Naive B cell (primary cell): ENCODE data around the gene UFM1. TPM values are rescaled to one million over a fixed set of nuclear protein-coding genes. Genes with fewer than 3 reads are reported as not detected.
A peak's percentile ranks its signal among the peaks of the same experiment; 100 is the strongest.
"Not testable (repeated sequence)": the region's sequence is repeated elsewhere in the genome, so short reads cannot be mapped to it uniquely, and the experiment has no call there.

ENCODE experiments used
- ATAC-seq, 2 donors: fragments of 150-1000 bp; cut with Tn5 transposase; 2 replicates each; pipeline ENCODE4 v1.10.0; 2021; ENCODE audit warnings: low read depth in 2 of 2, mild to moderate bottlenecking in 2 of 2, moderate library complexity in 2 of 2
- DNase-seq: peaks from one replicate; pipeline ENCODE4 v3.0.0; 2022
- H3K27ac Mint-ChIP-seq, 6 donors: one replicate each; pipeline ENCODE4 v1.8.0; 2020 to 2022; ENCODE audit warnings: mild to moderate bottlenecking in 6 of 6, mixed read lengths in 6 of 6, moderate library complexity in 5 of 6, inconsistent platforms in 2 of 6
- H3K27me3 Mint-ChIP-seq, 3 donors: one replicate each; pipeline ENCODE4 v1.8.0; 2021 to 2022; ENCODE audit warnings: mixed read lengths in 3 of 3, mild to moderate bottlenecking in 1 of 3
- H3K36me3 Mint-ChIP-seq, 2 donors: one replicate each; pipeline ENCODE4 v1.8.0; 2020 to 2022; ENCODE audit warnings: mixed read lengths in 2 of 2, inconsistent platforms in 1 of 2, mild to moderate bottlenecking in 1 of 2
- H3K4me1 Mint-ChIP-seq, 3 donors: one replicate each; pipeline ENCODE4 v1.8.0; 2020 to 2022; ENCODE audit warnings: mixed read lengths in 3 of 3, inconsistent platforms in 1 of 3, mild to moderate bottlenecking in 1 of 3, moderate library complexity in 1 of 3
- H3K4me3 Mint-ChIP-seq, 8 donors: one replicate each; pipeline ENCODE4 v1.8.0; 2020 to 2022; ENCODE audit warnings: mild to moderate bottlenecking in 8 of 8, mixed read lengths in 8 of 8, moderate library complexity in 8 of 8, inconsistent platforms in 2 of 8
- H3K9me3 Mint-ChIP-seq, 7 donors: one replicate each; pipeline ENCODE4 v1.8.0; 2020 to 2022; ENCODE audit warnings: mixed read lengths in 7 of 7, mild to moderate bottlenecking in 5 of 7, inconsistent platforms in 2 of 7, moderate library complexity in 1 of 7
- polyA plus RNA-seq, 6 donors: library from polyadenylated mRNA; unstranded; fragments of 300-500 nt; fragmentation: Illumina TruSeq; gene quantifications; one replicate each; pipeline ENCODE4 v1.2.3, GENCODE V29; 2021; ENCODE audit warnings: low read depth in 6 of 6

The UFM1 gene
- polyA plus RNA-seq, 6 donors from 2014 or later: 65.2 to 85.5 (median 72.8) TPM

GRCh38 chr13:38346764-38347163 lies 2.9 kb upstream of the UFM1 start:
- Mint-ChIP-seq H3K9me3 (no peaks in the 10 kb centered on the region), H3K4me3 (no peak overlapping the region)

GRCh38 chr13:38348861-38349389 lies 726 bp upstream of the UFM1 start:
- Mint-ChIP-seq H3K4me3 (peak overlapping the region; percentile 89 to 100 (median 99)), H3K27me3 (no peaks in the 10 kb centered on the region), H3K4me1 (peaks cover 27 to 39% (median 28%) of the 10 kb centered on the region in 3 donors), H3K9me3 (no peaks in the 10 kb centered on the region), H3K36me3 (peaks cover 7 to 12% of the 10 kb centered on the region in 2 donors), H3K27ac (peak overlapping the region; percentile 95 to 99 (median 98))
- DNase-seq: no peak
- ATAC-seq: no peak

More at GRCh38 chr13:38346764-38347163, 2.9 kb upstream of the UFM1 start:
- Mint-ChIP-seq H3K4me1 (peaks cover 25 to 28% (median 26%) of the 10 kb centered on the region in 3 donors), H3K27me3 (peaks cover 0 to 4% (median 0%) of the 10 kb centered on the region in 3 donors), H3K27ac (peak overlapping the region in 1 of 6 donors; percentile 41), H3K36me3 (peaks cover 7 to 11% of the 10 kb centered on the region in 2 donors)
- ATAC-seq (no peak), DNase-seq (no peak)

- H3K9me3 Mint-ChIP-seq: no peaks in the 10 kb centered on the region
- H3K36me3 Mint-ChIP-seq: peaks cover 9 to 12% of the 10 kb centered on the region in 2 donors
- DNase-seq (no peak), ATAC-seq (peak; percentile 20 to 24)
- H3K4me3 Mint-ChIP-seq: peak overlapping the region; percentile 89 to 100 (median 99)
- H3K4me1 Mint-ChIP-seq: peaks cover 27 to 39% (median 28%) of the 10 kb centered on the region in 3 donors
- no peaks in the 10 kb centered on the region for H3K27me3 Mint-ChIP-seq
- peak overlapping the region; percentile 95 to 99 (median 98) for H3K27ac Mint-ChIP-seq
Observed at GRCh38 chr13:38350114-38350617, 515 bp downstream of the UFM1 start.

GRCh38 chr13:38355595-38356119 lies 6.0 kb downstream of the UFM1 start:
- Mint-ChIP-seq H3K9me3 (no peaks in the 10 kb centered on the region), H3K4me1 (peaks cover 14 to 23% (median 15%) of the 10 kb centered on the region in 3 donors), H3K27me3 (no peaks in the 10 kb centered on the region), H3K36me3 (peaks cover 10 to 12% of the 10 kb centered on the region in 2 donors), H3K4me3 (no peak overlapping the region), H3K27ac (no peak overlapping the region)
- no peak for ATAC-seq
- no peak for DNase-seq

- DNase-seq (no peak), ATAC-seq (no peak)
- Mint-ChIP-seq H3K27ac (no peak overlapping the region), H3K27me3 (no peaks in the 10 kb centered on the region), H3K4me1 (peaks cover 10 to 13% (median 12%) of the 10 kb centered on the region in 3 donors), H3K4me3 (no peak overlapping the region), H3K36me3 (peaks cover 8 to 9% of the 10 kb centered on the region in 2 donors), H3K9me3 (no peaks in the 10 kb centered on the region)
Observed at GRCh38 chr13:38358684-38359083, 9.0 kb downstream of the UFM1 start.

GRCh38 chr13:38361542-38362262 lies 12.1 kb downstream of the UFM1 start:
- Mint-ChIP-seq H3K27me3 (no peaks in the 10 kb centered on the region), H3K9me3 (no peaks in the 10 kb centered on the region), H3K4me3 (peak overlapping the region in 5 of 8 donors; percentile 9 to 54 (median 38)), H3K27ac (peak overlapping the region; percentile 13 to 84 (median 68)), H3K4me1 (peaks cover 11 to 16% (median 12%) of the 10 kb centered on the region in 3 donors), H3K36me3 (peaks cover 5 to 9% of the 10 kb centered on the region in 2 donors)
- ATAC-seq (peak; percentile 70 to 89), DNase-seq (peak; percentile 9)

- peaks cover 11 to 16% (median 12%) of the 10 kb centered on the region in 3 donors for H3K4me1 Mint-ChIP-seq
- ATAC-seq (no peak), DNase-seq (no peak)
- no peak overlapping the region for H3K4me3 Mint-ChIP-seq
- H3K27ac Mint-ChIP-seq: no peak overlapping the region
- H3K9me3 Mint-ChIP-seq: no peaks in the 10 kb centered on the region
- peaks cover 5 to 9% of the 10 kb centered on the region in 2 donors for H3K36me3 Mint-ChIP-seq
- no peaks in the 10 kb centered on the region for H3K27me3 Mint-ChIP-seq
Observed at GRCh38 chr13:38363219-38363618, 13.6 kb downstream of the UFM1 start.

GRCh38 chr13:38363746-38364145 lies 14.1 kb downstream of the UFM1 start:
- ATAC-seq, H3K36me3 Mint-ChIP-seq, H3K27me3 Mint-ChIP-seq, H3K9me3 Mint-ChIP-seq, DNase-seq, H3K27ac Mint-ChIP-seq, H3K4me3 Mint-ChIP-seq: not testable (repeated sequence)
- H3K4me1 Mint-ChIP-seq: peaks cover 9 to 16% (median 11%) of the 10 kb centered on the region in 3 donors

GRCh38 chr13:38365661-38366060 lies 16.0 kb downstream of the UFM1 start:
- DNase-seq: no peak
- H3K27me3 Mint-ChIP-seq: peaks cover 0 to 6% (median 3%) of the 10 kb centered on the region in 3 donors
- peak overlapping the region in 2 of 6 donors; percentile 23 to 49 for H3K27ac Mint-ChIP-seq
- H3K9me3 Mint-ChIP-seq: no peaks in the 10 kb centered on the region
- H3K36me3 Mint-ChIP-seq: peaks cover 5 to 9% of the 10 kb centered on the region in 2 donors
- H3K4me1 Mint-ChIP-seq: peaks cover 9 to 16% (median 11%) of the 10 kb centered on the region in 3 donors
- no peak overlapping the region for H3K4me3 Mint-ChIP-seq
- no peak for ATAC-seq

- H3K27me3 Mint-ChIP-seq: peaks cover 4 to 17% (median 10%) of the 10 kb centered on the region in 3 donors
- DNase-seq (no peak), ATAC-seq (no peak)
- H3K4me3 Mint-ChIP-seq: no peak overlapping the region
- peaks cover 0 to 5% of the 10 kb centered on the region in 2 donors for H3K36me3 Mint-ChIP-seq
- peaks cover 0 to 6% (median 1%) of the 10 kb centered on the region in 3 donors for H3K4me1 Mint-ChIP-seq
- peaks cover 0 to 3% (median 0%) of the 10 kb centered on the region in 7 donors for H3K9me3 Mint-ChIP-seq
- peak overlapping the region in 1 of 6 donors; percentile 12 for H3K27ac Mint-ChIP-seq
Observed at GRCh38 chr13:38366954-38367645, 17.4 kb downstream of the UFM1 start.

- peaks cover 10 to 30% (median 11%) of the 10 kb centered on the region in 3 donors for H3K27me3 Mint-ChIP-seq
- ATAC-seq: no peak
- no peak overlapping the region for H3K27ac Mint-ChIP-seq
- peaks cover 0 to 6% (median 0%) of the 10 kb centered on the region in 3 donors for H3K4me1 Mint-ChIP-seq
- no peak for DNase-seq
- no peak overlapping the region for H3K4me3 Mint-ChIP-seq
- H3K9me3 Mint-ChIP-seq: peaks cover 0 to 16% (median 0%) of the 10 kb centered on the region in 7 donors
- H3K36me3 Mint-ChIP-seq: peaks cover 0 to 9% of the 10 kb centered on the region in 2 donors
Observed at GRCh38 chr13:38369058-38369457, 19.4 kb downstream of the UFM1 start.

GRCh38 chr13:38370096-38370495 lies 20.4 kb downstream of the UFM1 start:
- Mint-ChIP-seq H3K9me3 (peaks cover 0 to 16% (median under 1%) of the 10 kb centered on the region in 7 donors), H3K27me3 (peaks cover 14 to 39% (median 15%) of the 10 kb centered on the region in 3 donors)
- not testable (repeated sequence) for H3K4me3 Mint-ChIP-seq, ATAC-seq, H3K4me1 Mint-ChIP-seq, DNase-seq, H3K27ac Mint-ChIP-seq, H3K36me3 Mint-ChIP-seq

- Mint-ChIP-seq H3K9me3 (peaks cover 0 to 16% (median 2%) of the 10 kb centered on the region in 7 donors), H3K36me3 (peaks cover 0 to 13% of the 10 kb centered on the region in 2 donors), H3K4me1 (no peaks in the 10 kb centered on the region), H3K4me3 (no peak overlapping the region), H3K27me3 (peaks cover 24 to 51% (median 25%) of the 10 kb centered on the region in 3 donors), H3K27ac (no peak overlapping the region)
- ATAC-seq (no peak), DNase-seq (no peak)
Observed at GRCh38 chr13:38372820-38373383, 23.3 kb downstream of the UFM1 start.
